ENCODE data around the gene IRX6. TPM values are rescaled to one million over a fixed set of nuclear protein-coding genes. Genes with fewer than 3 reads are reported as not detected.

IRX6 gene
- total and polyA plus RNA-seq, 2 experiments from 2014 or later: not detected

GRCh38 chr16:55297062-55297909 lies 26.7 kb upstream of the IRX6 start:
- H3K9me3 ChIP-seq (ENCODE audit: low read depth): no peaks in the 10 kb centered on the region
- no peaks in the 10 kb centered on the region for H3K36me3 ChIP-seq (ENCODE audit: low read depth)
- H3K27me3 ChIP-seq (replicated peaks; ENCODE audit: insufficient read depth): 0 out of 2 replicates have a peak, but pooled peaks cover 4% of the 10 kb centered on the region
- no peak overlapping the region for H3K4me2 ChIP-seq (ENCODE audit: unreplicated experiment)
- peaks cover 20% of the 10 kb centered on the region for H3K4me1 ChIP-seq (ENCODE audit: insufficient read depth)
- no peak overlapping the region for H2AFZ ChIP-seq
- no peak for DNase-seq
- no peaks in the 10 kb centered on the region for H3K79me2 ChIP-seq (ENCODE audit: insufficient read depth)
- in situ Hi-C loops (cut with MboI): no loop called here
- H3K27ac ChIP-seq: no peak overlapping the region
- H3K4me3 ChIP-seq: no peak overlapping the region
- 84 to 87% methylated on average over 10 of the region's 10 CpGs for WGBS, 2 experiments (ENCODE audit: low coverage in 1 of 2, low lambda C conversion rate in 2 of 2, missing lambda C conversion rate in 2 of 2)
- no peaks in the 10 kb centered on the region for H3K9me2 ChIP-seq (ENCODE audit: insufficient read depth)
- no peaks in the 10 kb centered on the region for H3F3A ChIP-seq (ENCODE audit: insufficient read depth)
- no peaks in the 10 kb centered on the region for H4K20me1 ChIP-seq (ENCODE audit: insufficient read depth)
- TF ChIP-seq EZH2phosphoT487 (IDR thresholded peaks at IDR 0.05; ENCODE audit: insufficient read depth, low read depth): no peak
- no peak for TF ChIP-seq EZH2 (IDR thresholded peaks at IDR 0.05; ENCODE audit: insufficient read depth, poor library complexity, severe bottlenecking)
- no peak overlapping the region for H3K9ac ChIP-seq

- no peaks in the 10 kb centered on the region for H4K20me1 ChIP-seq (ENCODE audit: insufficient read depth)
- no peak overlapping the region for H3K4me2 ChIP-seq (ENCODE audit: unreplicated experiment)
- H2AFZ ChIP-seq: no peak overlapping the region
- DNase-seq: peak; percentile 74
- no peaks in the 10 kb centered on the region for H3K79me2 ChIP-seq (ENCODE audit: insufficient read depth)
- H3K4me3 ChIP-seq: no peak overlapping the region
- H3K9me3 ChIP-seq (ENCODE audit: low read depth): no peaks in the 10 kb centered on the region
- H3K27me3 ChIP-seq (replicated peaks; ENCODE audit: insufficient read depth): 0 out of 2 replicates have a peak, but pooled peaks cover 4% of the 10 kb centered on the region
- H3K9ac ChIP-seq: no peak overlapping the region
- H3K27ac ChIP-seq: no peak overlapping the region
- TF ChIP-seq EZH2phosphoT487 (IDR thresholded peaks at IDR 0.05; ENCODE audit: insufficient read depth, low read depth): no peak
- TF ChIP-seq EZH2 (IDR thresholded peaks at IDR 0.05; ENCODE audit: insufficient read depth, poor library complexity, severe bottlenecking): no peak
- peaks cover 20% of the 10 kb centered on the region for H3K4me1 ChIP-seq (ENCODE audit: insufficient read depth)
- 26 to 38% methylated on average over 1 of the region's 1 CpG for WGBS, 2 experiments (ENCODE audit: low coverage in 1 of 2, low lambda C conversion rate in 2 of 2, missing lambda C conversion rate in 2 of 2)
- H3K36me3 ChIP-seq (ENCODE audit: low read depth): no peaks in the 10 kb centered on the region
- H3F3A ChIP-seq (ENCODE audit: insufficient read depth): no peaks in the 10 kb centered on the region
- in situ Hi-C loops (cut with MboI): no loop called here
- no peaks in the 10 kb centered on the region for H3K9me2 ChIP-seq (ENCODE audit: insufficient read depth)
These were observed 26.0 kb upstream of the IRX6 start for GRCh38 chr16:55297910-55298479.

- H3K36me3 ChIP-seq (ENCODE audit: low read depth): no peaks in the 10 kb centered on the region
- no peak for DNase-seq
- H3K4me2 ChIP-seq (ENCODE audit: unreplicated experiment): no peak overlapping the region
- H3K4me1 ChIP-seq (ENCODE audit: insufficient read depth): peaks cover 9% of the 10 kb centered on the region
- no peak for TF ChIP-seq EZH2phosphoT487 (IDR thresholded peaks at IDR 0.05; ENCODE audit: insufficient read depth, low read depth)
- no peak for TF ChIP-seq EZH2 (IDR thresholded peaks at IDR 0.05; ENCODE audit: insufficient read depth, poor library complexity, severe bottlenecking)
- H3F3A ChIP-seq (ENCODE audit: insufficient read depth): no peaks in the 10 kb centered on the region
- H4K20me1 ChIP-seq (ENCODE audit: insufficient read depth): no peaks in the 10 kb centered on the region
- no peak overlapping the region for H3K9ac ChIP-seq
- H3K4me3 ChIP-seq: no peak overlapping the region
- H2AFZ ChIP-seq: no peak overlapping the region
- in situ Hi-C loops (cut with MboI): no loop called here
- no peaks in the 10 kb centered on the region for H3K79me2 ChIP-seq (ENCODE audit: insufficient read depth)
- peaks cover 4% of the 10 kb centered on the region; the same call in 1 of the 2 replicates for H3K27me3 ChIP-seq (replicated peaks; ENCODE audit: insufficient read depth)
- no peaks in the 10 kb centered on the region for H3K9me3 ChIP-seq (ENCODE audit: low read depth)
- 59 to 60% methylated on average over 11 of the region's 11 CpGs for WGBS, 2 experiments (ENCODE audit: low coverage in 1 of 2, low lambda C conversion rate in 2 of 2, missing lambda C conversion rate in 2 of 2)
- no peaks in the 10 kb centered on the region for H3K9me2 ChIP-seq (ENCODE audit: insufficient read depth)
- no peak overlapping the region for H3K27ac ChIP-seq
These were observed 22.5 kb upstream of the IRX6 start for GRCh38 chr16:55301385-55302008.

GRCh38 chr16:55302635-55303034 lies 21.4 kb upstream of the IRX6 start:
- Histone ChIP-seq H3K36me3 (ENCODE audit: low read depth) (no peaks in the 10 kb centered on the region), H3K9ac (no peak overlapping the region), H3K9me2 (ENCODE audit: insufficient read depth) (no peaks in the 10 kb centered on the region), H3K4me2 (ENCODE audit: unreplicated experiment) (no peak overlapping the region), H3K9me3 (ENCODE audit: low read depth) (no peaks in the 10 kb centered on the region), H2AFZ (no peak overlapping the region), H3K79me2 (ENCODE audit: insufficient read depth) (no peaks in the 10 kb centered on the region), H3K27ac (no peak overlapping the region), H3K27me3 (replicated peaks; ENCODE audit: insufficient read depth) (peaks cover 4% of the 10 kb centered on the region; the same call in 1 of the 2 replicates), H3K4me1 (ENCODE audit: insufficient read depth) (peaks cover 5% of the 10 kb centered on the region), H3F3A (ENCODE audit: insufficient read depth) (no peaks in the 10 kb centered on the region), H3K4me3 (no peak overlapping the region), H4K20me1 (ENCODE audit: insufficient read depth) (no peaks in the 10 kb centered on the region)
- DNase-seq: no peak
- in situ Hi-C loops (cut with MboI): no loop called here
- WGBS, 2 experiments (ENCODE audit: low coverage in 1 of 2, low lambda C conversion rate in 2 of 2, missing lambda C conversion rate in 2 of 2): 61 to 83% methylated on average over 3 to 6 of the region's 6 CpGs
- TF ChIP-seq EZH2 (IDR thresholded peaks at IDR 0.05; ENCODE audit: insufficient read depth, poor library complexity, severe bottlenecking) (no peak), EZH2phosphoT487 (IDR thresholded peaks at IDR 0.05; ENCODE audit: insufficient read depth, low read depth) (no peak)

Data from GM23248 (cell line).